Sigmoid colon (tissue), 4 donors: Measurements from ENCODE around the gene CEP128.

Experiments
- POLR2AphosphoS5 ChIP-seq, 4 donors: sonication (generic); formaldehyde crosslinking; IDR thresholded peaks; one replicate each; pipeline ENCODE4 v1.6.1; 2017; ENCODE audit warnings: antibody characterized with exemption in 4 of 4
- TF ChIP-seq, protein P1 (sequence below), 4 experiments: fragments of 450-650 bp in 3 of 4; fragments of 200-600 bp in 1 of 4; IDR thresholded peaks; one replicate each; pipeline ENCODE4 v1.5.1; 2016 to 2019; ENCODE audit warnings: antibody characterized with exemption in 4 of 4, mild to moderate bottlenecking in 3 of 4, moderate library complexity in 2 of 4

DNA sequence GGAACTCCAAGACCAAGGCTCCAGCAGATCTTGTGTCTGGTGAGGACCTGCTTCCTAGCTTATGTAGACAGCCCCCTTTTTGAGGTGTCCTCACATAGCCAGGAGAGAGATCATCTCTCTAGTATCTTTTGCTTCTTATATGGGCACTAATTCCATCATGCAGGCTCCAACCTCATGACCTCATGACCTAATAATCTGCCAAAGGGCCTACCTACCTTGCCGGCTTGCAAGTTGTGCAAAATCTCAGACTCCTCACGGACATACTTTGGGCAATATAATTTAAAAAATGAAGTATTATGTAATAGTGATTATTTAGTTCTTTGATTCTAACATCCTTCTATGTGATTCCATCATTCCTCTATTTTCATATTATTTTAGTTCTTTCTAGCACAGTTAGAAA lies 397.2 kb downstream of the CEP128 start:
- TF ChIP-seq, protein P1, sequence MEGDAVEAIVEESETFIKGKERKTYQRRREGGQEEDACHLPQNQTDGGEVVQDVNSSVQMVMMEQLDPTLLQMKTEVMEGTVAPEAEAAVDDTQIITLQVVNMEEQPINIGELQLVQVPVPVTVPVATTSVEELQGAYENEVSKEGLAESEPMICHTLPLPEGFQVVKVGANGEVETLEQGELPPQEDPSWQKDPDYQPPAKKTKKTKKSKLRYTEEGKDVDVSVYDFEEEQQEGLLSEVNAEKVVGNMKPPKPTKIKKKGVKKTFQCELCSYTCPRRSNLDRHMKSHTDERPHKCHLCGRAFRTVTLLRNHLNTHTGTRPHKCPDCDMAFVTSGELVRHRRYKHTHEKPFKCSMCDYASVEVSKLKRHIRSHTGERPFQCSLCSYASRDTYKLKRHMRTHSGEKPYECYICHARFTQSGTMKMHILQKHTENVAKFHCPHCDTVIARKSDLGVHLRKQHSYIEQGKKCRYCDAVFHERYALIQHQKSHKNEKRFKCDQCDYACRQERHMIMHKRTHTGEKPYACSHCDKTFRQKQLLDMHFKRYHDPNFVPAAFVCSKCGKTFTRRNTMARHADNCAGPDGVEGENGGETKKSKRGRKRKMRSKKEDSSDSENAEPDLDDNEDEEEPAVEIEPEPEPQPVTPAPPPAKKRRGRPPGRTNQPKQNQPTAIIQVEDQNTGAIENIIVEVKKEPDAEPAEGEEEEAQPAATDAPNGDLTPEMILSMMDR (IDR thresholded peaks at IDR 0.05): no peak
- no peak for TF ChIP-seq POLR2AphosphoS5 (IDR thresholded peaks at IDR 0.05)
